GM19351 (cell line): ENCODE measurements around the gene PHF23.

Experiments used
- ATAC-seq: cut with Tn5 transposase; IDR thresholded peaks from one replicate; pipeline ENCODE4 v1.9.1; 2021; ENCODE audit warnings: mild to moderate bottlenecking, moderate library complexity; ENCODE audit not compliant: unreplicated experiment

Gene PHF23

DNA sequence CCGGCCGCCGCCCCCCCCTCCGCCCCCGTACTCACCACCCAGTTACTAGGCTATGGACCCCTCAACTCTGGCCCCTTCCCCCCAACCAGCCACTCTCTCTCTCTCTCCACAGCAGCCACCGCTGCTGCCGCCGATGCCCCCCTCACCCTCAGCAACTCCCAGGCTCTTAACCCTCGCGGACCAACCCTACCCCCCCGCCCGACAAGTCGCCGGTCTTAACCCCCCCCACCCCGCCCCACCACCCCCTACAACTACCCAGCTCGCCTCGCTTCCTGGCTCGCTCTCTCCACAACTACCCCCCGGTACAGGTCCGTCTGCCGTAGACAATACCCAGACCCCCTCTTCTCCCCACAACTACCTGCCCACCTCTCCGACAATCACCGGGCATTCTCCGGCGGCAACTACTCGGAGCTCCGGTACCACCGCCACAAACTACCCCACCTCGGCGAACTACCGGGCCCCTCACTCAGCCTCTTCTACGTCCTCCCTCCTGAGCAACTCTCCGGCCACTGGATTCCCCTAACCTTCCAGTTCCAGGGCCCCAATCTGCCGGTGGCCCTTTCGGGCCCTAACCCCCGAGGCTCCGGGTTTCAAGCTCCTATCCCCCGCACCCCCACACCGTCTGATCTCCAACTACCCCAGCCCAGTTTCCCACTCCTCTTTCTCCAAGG is 702 bp downstream of the PHF23 start:
- no peak for ATAC-seq

GRCh38 chr17:7237761-7238419 is 1.4 kb downstream of the PHF23 start:
- no peak for ATAC-seq

DNA sequence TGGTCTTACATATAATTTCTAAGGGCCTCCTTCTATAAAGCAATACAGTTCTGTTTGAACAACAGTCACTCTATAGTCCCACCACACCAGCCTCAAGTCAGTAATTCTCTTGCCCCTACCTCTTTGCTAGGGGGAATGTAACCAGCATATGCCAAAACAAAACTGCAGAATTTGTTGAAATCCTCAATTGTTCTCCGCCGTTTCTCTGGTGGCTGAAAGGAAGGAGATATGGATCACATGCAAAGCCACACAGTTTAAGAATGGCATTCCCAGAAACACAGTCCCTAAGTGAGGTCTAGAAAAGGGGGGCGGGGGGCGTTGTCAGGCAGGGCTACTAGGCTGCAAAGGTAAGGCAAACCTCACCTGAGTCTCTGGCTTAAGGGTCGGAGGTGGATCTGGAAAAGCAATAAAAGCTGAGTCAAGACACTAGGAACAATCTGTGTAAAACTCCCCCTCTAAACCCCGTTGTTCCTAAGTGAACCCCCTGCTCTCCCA is 1.9 kb downstream of the PHF23 start:
- ATAC-seq = no peak

- no peak for ATAC-seq
These were observed 2.4 kb downstream of the PHF23 start for GRCh38 chr17:7236808-7237207.

- no peak for ATAC-seq
These were observed 3.3 kb downstream of the PHF23 start for GRCh38 chr17:7235693-7236665.

- peak; percentile 61 for ATAC-seq
These were observed 4.9 kb downstream of the PHF23 start, which contains the start of gene DVL2 for GRCh38 chr17:7234083-7234951. Gene DVL2 (minus strand): TSS chr17:7234517. CDS start chr17:7234262, 255 bp downstream.

DNA sequence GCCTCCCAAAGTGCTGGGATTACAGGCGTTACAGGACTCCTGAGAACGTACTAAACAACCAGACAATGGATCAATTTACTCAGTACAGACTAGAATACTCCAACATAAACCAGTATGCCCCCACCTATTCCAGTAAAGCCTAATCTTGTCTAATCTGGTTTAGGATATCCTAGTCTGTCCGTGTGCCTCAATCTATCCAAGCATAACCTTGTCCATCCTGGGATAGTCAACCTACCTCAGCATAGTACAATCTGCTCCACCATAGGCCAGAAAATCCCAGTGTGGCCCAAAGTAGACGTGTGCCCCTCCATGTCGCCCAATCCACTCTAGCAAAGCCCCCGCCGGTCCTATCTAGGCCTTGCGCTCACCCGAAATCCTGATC is 5.6 kb downstream of the PHF23 start:
- no peak for ATAC-seq

DNA sequence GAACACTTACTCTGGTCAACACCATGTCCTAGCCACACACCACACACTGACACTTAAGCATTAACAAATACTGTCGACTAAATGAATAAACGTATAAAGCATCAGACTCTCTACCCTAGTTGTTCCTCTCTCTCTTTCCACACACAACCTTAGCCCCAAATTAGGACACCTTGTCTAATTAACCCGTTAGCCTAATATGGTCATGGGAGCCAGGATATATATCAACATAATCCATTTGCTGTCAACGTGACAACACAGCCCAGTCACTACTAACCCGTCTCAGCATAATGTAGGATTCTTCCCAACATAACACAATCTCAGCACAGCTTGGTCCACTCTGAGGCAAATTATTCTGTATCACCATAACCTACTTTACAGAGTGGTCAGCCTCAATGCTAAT is 7.1 kb downstream of the PHF23 start:
- no peak for ATAC-seq

GRCh38 chr17:7229504-7229903 is 9.8 kb downstream of the PHF23 start:
- ATAC-seq = no peak

DNA sequence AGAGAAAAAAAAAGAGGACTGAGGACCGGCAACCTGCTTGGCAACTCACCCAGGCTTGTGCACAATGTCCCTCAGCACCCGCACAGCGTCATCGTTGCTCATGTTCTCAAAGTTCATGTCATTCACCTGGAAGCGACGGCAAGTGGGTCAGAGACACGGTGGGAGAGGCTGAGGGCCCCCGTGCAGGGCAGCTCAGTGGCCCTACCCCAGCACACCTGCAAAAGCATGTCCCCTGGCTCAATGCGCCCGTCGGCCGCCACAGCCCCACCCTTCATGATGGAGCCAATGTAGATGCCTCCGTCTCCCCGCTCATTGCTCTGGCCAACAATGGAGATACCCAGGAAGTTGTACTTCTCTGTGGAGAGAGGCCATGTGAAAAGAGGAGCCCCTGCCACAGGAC is 10.3 kb downstream of the PHF23 start:
- ATAC-seq = no peak

GRCh38 chr17:7226721-7227710 is 12.2 kb downstream of the PHF23 start:
- no peak for ATAC-seq

- ATAC-seq = no peak
These were observed 13.4 kb downstream of the PHF23 start for GRCh38 chr17:7225711-7226331.

DNA sequence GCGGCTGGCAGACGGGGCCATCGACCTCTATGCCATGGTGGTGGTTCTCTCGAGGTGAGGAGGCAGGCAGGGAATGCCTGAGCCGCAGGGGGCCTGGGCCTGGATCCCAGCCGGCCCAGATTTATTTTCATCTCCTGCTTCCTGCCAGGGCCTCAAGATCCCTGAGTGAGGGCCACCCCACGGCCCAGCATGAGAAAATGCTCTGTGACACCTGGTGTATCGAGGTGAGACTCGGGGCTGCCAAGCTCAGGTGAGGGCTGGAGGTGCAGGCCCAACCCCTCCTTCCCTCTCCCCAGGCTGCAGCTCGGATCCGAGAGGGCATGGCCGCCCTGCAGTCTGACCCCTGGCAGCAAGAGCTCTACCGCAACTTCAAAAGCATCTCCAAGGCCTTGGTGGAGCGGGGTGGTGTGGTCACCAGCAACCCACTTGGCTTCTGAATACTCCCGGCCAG is 14.6 kb downstream of the PHF23 start:
- ATAC-seq = no peak

DNA sequence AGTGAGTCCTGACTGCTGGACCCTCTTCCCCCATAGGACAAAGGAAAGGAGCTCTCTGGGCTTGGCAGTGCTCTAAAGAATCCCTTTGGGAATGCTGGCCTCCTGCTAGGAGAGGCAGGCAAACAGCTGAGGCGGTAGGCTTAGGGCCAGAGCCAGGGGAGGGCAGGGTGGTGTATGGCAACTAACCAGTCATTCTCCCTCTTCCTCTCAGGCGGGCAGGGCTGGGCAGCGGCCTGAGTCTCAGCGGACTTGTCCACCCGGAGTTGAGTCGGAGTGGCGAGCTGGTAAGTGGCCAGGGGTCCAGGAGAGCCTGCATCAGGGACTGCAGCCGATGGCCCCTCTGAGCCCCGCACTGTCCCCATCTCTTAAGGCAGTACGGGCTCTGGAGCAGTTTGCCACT is 15.1 kb downstream of the PHF23 start:
- ATAC-seq = no peak

DNA sequence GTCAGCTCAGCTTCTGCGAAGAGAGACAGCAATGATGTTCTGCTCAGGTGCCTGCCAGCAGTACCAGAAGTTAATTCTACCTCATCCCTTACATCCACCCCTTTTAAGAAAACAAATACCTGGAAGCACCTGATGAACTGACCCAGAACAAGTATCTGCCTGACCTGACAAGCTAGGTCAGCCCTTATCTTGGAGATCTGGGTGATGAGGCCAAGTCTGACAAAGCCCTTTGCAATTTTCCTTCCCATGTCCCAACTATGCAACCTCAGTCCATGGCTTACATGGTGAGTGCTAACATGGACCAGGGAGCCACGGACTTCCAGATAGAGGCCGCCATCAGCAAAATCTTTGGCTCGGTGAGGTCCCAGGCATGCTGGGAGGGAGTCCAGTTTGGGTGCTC is 15.9 kb downstream of the PHF23 start:
- no peak for ATAC-seq

- ATAC-seq = no peak
These were observed 16.3 kb downstream of the PHF23 start for GRCh38 chr17:7222972-7223292.

DNA sequence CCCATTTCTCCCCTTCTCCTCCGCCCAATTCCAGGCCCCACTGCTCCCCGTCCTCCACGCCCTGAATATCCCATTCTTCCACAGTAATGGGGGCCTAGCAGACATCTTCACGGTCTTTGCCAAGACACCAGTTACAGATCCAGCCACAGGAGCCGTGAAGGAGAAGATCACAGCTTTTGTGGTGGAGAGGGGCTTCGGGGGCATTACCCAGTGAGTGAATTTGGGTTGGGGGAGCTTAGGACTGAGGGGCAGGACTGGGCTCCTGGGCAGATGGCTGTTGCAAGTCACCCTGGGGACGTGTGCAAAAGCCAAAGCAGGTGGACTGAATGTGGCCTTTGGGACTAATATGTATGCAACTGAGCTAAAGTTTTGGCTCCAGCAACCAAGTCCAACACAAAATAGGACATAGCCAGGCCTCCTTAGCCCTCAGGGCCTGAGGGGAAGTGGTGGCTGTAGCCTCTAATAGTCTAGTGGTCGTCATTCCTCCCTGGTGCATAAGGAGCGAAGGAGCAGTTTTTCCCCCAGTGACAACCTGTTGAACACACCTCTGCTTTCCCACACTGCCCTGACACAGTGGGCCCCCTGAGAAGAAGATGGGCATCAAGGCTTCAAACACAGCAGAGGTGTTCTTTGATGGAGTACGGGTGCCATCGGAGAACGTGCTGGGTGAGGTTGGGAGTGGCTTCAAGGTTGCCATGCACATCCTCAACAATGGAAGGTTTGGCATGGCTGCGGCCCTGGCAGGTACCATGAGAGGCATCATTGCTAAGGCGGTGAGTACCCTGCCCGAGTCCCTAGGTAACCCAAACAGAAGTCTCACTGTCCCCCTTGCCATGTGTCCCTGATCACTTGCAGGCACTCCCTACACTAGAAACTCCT is 16.9 kb downstream of the PHF23 start:
- no peak for ATAC-seq
